ENCODE results near the gene GCH1.
A peak's percentile ranks its signal among the peaks of the same experiment; 100 is the strongest.
"Not testable (repeated sequence)": the region's sequence is repeated elsewhere in the genome, so short reads cannot be mapped to it uniquely, and the experiment has no call there.

The GCH1 gene

DNA sequence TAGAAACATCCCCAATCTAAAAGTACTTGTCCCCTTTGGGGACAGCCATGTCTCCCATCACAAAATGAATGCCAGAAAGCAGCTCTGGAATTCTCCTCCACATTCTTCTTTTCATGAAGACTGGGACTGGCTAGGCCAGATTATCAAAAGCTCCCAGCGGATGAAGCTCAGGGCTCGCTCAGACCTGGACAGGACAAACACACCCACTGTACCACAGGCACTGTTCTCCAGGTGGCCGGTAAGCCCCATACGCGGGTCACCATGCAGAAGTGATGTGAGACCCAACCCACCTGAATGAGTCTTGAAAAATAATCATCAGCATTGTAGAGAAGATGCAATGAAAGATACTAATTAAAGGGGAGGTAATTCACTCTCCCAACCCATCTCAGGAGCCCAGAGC lies 85.1 kb downstream of the GCH1 start:
- no peak for DNase-seq

DNA sequence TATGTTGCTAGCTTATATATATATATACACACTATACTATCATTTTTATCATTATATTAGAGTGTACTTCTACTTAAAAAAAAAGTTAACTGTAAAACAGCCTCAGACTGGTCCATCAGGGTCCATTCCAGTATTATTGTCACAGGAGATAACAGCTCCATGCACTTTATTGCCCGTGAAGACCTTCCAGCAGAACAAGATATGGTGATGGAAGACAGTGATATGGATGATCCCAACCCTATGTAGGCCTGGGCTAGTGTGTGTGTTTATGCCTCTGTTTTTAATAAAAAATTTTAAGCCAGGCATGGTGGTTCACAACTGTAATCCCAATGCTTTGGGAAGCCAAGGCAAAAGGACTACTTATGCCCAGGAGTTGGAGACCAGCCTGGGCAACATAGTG lies 86.2 kb downstream of the GCH1 start:
- no peak for DNase-seq

DNA sequence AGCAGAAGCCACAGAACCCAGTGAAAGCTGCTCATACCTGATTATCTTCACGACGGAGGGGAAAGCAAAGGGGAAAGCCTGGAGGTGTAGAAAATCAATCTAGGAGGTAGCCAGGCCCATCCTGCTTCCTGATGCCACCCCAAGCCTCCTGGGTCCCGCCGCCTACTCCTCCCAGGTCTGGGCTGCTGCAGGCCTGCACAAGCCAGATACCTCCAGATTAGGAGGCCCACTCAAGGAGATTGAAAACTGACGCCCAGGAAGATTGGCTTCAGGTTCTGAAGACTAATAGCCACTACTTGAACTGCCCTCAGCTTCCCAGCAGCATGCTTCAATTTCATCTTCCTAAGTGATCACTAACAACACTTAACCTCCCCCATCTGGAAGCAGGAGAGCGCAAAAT lies 87.1 kb downstream of the GCH1 start:
- no peak for DNase-seq

DNA sequence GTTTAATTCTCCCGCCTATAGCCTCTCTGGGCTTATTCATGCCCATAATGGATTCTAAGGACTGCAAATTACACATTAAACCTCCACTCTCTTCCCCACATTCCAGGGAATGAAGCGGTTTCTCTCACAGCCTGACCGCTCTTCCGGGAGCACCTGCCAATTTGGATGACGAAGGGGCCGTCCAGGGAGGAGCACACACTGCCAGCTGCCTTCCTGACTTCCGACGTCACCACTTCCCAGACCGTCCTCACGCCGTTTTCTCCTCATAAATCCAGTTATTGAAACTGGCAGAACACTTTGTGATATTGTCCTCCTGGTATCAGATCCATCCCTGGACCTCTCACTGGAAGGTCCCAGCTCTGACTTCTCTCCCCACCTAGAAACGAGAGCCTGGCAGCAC lies 87.6 kb downstream of the GCH1 start:
- DNase-seq = no peak

DNA sequence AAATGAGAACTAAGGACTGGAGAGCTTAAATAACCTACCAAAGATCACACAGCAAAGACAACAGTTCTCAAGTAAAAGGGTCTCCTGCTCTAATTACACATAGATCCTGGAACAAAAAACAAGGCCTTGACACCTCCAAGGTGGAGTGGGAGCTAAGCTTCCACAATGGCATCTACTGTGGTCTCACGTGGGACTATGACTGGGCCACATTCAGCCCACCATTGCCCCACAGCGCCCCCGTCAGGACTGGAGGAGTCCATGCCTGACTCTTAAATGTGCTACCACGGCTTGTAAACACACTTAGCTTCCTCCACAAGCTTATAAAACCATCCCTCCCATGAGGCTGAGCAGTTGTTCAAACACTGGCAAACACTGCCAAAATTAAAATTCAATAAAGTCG lies 88.5 kb downstream of the GCH1 start:
- DNase-seq = peak in 1 of 5 donors; percentile 8

DNA sequence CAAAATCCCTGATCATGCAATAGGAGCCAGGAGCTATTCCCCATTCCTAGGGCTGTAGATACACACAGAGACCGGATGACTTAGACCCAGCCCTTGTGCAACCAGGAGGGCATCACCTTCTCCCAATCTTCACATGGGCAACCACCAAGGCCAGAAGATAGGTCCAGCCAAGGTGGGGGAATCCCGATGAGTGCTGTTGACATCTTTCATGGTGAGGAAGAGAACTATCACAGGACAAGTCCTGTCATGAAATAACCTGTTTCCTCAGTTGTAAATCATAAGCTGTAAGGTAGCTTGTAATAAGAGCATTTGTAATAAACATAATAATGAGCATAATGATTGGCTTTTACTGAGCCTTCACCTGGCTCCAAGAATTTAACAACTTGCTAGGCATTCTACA lies 89.5 kb downstream of the GCH1 start:
- DNase-seq = no peak

DNA sequence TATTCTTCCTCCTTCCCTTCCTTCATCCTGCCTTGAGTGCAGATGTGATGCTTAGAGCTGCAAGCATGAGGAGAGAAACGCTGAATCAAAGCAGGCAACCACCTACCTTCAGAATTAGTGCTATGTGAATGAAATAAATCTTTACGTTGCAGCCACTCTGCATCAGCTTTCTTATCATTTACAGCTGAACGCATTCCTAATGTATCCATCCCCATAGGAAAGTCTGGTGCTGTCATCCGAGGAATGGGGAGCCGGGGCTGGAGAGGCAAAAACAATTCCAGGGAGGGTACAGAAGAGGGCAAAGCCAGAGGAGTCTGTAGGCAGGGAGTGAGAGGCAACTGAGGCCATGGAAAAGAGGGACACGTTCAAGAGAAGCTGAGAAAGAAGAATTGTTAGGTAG lies 90.0 kb downstream of the GCH1 start:
- DNase-seq = no peak

DNA sequence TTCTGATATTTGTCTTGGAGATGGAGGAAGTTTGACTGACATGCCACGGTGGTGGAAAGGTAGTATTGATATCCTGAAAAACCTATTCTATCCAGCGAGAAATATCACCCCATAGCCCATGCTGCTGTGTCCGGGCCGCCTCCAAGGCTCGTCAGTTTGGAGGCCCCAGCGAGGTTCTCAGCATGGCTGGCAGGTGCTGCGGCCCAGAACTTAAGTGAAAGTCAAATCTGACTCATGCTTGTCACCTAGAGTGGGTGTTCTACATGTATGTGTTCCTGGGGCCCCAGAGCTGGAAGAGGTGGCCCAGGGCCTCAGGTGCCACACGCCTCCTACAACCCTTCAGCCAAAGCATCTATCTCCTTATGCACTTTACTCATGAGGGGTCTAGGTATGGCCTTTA lies 92.9 kb downstream of the GCH1 start:
- DNase-seq = no peak

DNA sequence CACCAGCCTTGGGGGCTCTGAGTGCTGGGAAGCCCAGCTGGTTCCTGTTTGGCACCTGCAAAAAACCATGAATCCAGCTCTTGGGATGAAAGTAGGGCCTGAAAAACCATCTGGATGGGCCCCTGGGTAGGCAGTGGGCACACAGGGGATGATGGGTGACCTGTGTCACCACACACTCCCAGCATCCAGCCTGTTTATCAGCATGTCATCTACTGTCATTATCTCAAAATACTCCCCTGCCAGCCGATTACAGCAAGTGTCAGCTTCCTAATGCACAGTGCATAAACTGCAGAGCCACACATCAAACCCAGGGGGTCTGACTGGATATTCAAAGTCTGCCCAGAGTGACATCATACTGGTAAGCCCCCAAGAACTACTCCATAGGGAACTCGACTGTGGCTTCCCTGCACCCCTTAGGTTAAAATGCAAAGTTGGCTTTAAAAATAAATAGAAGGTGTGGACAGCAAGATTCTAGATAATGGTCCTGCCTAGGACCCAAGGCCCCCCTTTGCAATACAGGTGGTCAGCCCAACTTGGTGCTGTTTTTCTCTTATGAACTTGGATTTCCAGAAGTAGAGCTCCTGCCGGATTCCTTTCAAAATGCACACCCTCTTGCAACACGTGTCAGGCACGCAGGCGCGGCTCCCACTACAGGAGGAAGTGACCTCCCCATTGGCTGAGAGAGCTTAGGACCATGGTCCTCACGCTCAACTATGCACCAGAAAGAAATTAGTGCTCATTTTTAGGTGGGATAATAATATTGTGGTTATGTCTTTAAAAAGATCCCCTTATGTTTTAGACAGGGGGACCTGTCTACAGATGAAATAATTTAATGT lies 94.1 kb downstream of the GCH1 start:
- DNase-seq = no peak

DNA sequence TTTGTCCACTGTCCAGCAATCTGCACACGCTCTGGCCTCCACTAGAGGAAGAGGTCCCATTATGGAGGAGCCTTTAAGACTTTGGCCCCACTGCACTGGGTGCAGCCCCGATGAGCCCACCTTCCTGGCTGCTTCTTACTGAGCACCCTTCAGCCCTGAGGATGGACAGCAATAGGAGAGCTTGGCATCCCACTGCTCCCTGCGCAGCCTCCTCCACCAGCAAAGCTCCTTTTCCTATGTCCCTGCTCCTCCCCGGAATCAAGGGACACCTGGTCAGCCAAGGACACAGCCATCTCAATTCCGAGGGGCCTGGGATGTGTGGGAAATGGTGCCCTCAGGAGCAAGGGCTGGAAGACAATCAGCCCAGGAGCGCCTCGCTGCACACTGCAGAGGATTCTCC lies 94.7 kb downstream of the GCH1 start:
- no peak for DNase-seq

DNA sequence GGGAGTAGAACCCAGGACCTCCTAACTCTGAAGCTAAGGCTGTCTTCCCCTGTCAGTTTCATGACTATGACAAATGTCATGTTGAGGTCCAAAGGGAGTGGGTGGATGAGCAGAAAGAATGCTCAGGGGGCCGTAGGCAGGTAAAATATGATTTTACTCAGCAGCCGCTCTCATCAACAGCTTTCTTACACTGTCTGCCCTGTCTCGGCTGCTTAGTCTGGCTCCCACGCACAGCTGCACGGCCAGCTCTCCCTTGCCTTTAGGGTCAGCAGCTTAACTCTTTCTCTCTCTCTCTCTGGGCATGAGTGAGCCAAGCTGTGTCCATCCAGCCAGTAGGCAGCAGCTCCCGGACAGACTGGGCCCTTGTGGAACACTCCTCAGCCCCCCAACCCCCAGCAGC lies 95.2 kb downstream of the GCH1 start:
- no peak for DNase-seq

DNA sequence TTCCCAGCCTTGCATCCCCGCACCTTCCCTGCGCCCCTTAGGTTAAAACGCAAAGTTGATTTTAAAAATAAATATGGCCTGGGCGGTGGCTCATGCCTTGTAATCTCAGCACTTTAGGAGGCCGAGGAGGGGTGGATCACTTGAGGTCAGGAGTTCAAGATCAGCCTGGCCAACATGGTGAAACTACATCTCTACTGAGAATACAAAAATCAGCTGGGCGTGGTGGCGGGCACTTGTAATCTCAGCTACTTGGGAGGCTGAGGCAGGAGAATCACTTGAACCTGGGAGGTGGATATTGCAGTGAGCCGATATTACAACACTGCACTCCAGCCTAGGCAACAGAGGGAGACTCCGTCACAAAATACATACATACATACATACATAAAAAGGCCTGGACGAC lies 96.0 kb downstream of the GCH1 start:
- DNase-seq = no peak

DNA sequence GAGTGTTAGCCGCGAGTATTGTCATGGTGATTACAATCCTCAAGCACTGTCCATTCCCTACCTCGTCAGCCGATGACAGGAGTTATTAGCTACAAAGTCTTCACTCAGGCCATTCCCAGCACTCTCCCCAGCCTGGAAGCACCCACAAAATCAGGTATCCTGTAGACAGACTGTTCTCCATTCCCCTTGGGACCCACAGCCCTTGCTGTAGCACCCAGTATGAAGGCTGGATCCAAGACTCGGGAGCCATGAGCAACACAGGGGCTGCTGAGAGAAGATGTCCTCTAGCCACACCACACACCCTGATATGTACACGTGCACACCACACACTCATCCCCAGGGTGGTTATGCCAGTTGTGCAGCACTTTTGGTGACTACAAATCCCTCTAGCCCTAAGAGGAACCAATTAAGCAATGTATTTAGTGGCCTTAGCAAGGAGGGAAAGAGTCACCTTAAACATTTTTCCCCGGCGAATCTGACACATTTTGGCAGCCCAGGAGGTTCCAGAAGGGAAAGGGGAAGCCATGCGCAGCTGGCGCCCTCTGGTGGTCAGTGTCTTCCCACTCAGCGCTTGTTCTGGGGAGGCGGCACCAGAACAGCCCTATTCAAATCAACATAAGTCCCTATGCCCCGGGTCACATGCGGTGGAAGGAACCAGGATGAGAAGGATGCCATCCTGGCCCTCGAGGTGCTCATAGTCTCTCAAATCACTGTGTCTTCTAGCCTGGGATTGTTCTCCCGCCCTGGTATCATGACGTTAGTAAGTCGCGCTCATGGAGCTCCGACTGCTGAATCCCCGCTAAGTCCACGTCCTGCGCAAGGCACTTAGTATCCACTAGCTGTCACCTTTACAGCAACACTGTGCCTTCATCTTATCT lies 96.9 kb downstream of the GCH1 start:
- peak; percentile 26 to 65 (median 55) for DNase-seq

DNA sequence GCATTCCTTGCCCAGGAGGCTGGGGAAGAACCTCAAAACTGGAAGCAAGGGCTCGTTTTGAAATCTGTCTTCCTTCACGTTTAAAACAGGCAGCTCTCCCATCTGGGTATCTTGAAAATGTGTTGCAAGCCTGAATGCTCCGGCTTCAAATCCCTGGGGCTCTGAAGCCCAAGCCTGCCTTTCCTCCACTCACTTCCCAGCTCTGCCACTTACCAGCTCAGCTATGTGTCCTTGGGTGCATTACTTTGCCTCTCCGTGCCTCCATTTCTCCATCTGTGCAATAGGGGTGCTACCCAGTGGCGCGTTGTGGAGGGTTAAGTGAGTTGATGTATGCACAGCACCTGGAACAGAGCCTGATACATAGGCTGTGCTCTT lies 97.6 kb downstream of the GCH1 start:
- no peak for DNase-seq

DNA sequence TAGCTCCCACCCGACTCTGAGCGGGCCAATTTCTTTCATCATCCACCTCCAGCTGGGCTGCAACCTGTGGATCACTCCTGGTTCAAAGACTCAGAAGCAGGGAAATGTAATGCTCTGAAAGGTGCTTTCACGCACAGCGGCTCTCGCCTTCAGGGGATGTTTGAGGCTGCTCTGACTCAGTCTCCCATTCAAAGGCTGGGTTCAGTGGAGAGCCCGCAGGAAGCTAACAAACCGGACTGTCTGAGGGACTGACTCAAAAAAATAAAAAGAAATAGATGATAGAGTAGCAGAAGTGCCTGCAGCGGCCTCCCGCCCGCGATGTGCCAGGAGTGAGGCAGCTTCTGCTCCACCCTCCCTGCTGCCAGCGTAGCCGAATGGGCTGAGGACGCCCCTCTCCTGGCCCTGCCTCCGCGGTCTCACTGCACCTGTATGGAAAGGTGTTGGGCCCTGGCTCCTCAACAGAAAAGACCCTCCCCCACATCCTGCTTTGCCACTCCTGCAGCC lies 98.0 kb downstream of the GCH1 start:
- no peak for DNase-seq

DNA sequence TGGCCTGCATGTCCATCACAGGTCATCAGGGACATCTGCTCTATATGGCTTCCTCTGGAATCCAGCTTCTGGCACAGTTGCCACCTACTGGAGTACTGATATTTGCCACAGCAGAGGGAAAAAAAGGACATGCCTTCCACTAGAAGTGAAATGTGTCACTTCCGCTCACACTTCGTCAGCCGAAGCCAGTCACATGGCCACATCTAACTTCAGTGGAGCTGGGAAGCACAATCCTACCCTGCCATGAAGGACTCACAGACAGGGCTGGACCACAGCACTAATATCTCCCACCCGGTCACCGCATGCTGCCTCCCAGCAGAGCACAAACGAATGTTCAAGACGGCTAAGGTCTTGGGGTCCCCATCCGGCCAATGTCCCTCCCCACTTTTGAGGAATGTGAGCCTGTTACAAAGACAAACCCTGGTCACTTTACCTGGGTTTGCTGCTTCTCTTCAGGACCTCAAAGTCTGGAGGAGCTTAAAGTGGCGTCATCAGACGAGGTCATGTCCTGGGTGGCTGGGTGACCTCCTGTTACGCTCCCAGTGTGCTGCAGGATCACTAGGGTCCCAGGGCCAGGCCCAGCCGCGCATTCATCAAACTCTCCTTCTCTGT lies 98.6 kb downstream of the GCH1 start:
- no peak for DNase-seq

DNA sequence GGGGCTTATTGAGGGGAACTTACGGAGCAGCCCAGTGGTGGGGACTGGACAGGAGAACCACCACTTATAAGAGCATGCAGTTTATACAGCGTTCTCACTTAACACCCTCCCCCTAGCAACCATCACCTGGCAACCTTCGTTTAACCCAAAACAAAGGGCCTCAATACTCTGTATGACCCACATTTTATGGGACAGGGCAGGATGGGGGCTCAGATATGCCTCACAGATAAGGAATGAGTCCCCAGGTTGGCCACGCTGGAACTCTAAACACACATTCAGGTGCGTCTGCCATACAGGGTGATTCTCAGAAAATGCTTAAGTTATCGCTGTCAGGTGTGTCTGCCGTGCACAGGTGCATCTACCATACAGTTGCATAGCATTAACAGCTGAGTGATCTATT lies 99.2 kb downstream of the GCH1 start:
- DNase-seq = no peak

DNA sequence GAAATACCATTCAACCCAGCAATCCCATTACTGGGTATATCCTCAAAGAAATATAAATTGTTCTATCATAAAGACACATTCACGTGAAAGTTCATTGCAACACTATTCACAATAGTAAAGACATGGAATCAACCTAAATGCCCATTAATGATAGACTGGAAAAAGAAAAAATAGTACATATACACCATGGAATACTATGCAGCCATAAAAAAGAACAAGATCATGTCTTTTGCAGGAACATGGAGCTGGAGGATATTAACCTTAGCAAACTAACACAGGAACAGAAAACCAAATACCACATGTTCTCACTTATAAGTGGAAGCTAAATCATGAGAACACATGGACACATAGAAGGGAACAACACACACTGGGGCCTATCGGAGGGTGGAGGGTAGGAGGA lies 101.1 kb downstream of the GCH1 start:
- not testable (repeated sequence) for DNase-seq

DNA sequence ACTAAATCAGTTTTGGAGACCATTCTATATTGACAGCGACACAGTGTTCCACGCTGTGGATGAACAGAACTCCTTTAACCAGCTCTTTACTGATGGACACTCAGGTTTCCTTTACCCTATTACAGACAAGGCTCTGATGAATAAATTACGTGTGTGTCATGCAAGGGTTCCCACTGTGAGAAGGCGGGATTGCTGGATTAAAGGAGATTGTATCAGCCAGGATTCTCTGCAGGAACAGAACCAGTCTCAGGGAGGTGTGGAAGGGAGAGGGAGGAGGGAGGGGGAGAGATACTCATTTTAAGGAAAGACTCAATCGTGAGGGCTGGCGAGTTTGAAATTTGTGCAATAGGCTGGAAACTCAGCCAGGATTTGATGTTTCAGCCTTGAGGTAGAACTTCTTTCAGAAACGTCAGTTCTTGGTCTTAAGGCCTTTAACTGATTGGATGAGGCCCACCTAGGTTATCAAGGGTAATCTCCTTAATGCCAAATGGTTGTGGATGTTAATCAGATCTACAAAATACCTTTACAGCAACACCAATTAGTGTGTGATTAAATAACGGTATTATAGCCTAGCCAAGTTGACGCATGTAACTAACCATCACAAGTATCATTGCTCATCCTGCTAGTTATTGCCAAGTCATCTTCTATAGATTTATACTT lies 104.0 kb downstream of the GCH1 start:
- DNase-seq = no peak

DNA sequence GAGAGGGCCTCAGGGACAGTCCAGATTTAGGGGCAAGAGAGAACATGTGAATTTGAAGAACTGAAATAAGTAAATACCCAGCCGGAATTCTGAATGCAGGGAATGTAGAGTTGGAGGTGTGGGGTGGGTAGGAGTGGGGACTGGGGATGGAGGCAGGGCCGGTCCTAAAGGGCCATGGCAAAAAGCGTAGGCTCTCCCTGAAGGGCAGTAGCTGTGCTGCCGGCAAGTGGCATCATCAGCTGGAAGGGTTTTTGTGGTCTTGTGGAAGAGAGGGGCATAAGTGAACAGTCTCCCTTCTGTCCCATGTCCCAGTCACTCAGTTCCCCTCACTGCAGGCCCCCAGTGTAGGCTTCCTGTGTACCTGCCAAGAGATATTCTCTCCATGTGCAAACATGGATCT lies 104.6 kb downstream of the GCH1 start:
- no peak for DNase-seq

DNA sequence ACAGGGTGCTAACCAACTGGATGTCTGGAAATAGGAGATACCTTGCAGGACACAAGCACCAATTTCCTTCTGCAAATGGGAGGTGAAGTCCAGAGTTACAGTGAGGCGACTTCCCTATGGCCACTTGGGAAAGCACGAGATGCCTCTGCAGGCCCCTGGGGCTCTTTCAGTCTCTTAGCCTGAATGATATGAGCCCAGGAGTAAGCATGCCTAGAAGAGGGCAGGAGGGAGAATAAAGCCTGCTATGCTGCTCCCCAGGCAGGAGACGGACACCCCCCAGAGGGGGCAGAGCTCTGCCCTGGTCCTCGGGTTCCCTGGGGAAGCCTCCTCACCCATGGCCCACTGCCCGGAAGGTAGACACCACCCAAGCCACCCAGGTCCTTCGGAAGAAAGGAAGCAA lies 105.1 kb downstream of the GCH1 start:
- DNase-seq = no peak

DNA sequence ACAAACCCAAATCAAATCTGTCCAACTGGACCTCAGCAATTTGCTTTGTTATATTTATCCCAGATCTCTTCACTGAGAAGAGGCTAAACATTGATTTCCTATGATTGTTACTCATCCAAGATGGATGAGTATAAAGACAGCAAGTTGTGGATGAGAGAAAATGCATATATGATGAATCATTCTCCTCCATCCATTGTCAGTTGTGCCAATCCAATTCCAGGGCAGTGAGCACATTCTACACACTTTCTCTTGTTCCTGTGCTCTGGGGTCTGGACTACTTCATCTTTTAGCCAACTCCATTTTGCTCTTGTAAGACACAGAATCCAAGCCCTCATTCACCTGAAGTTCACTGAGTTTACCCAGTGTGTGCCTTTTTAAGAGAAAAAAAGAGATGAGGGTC lies 105.7 kb downstream of the GCH1 start:
- DNase-seq = no peak

DNA sequence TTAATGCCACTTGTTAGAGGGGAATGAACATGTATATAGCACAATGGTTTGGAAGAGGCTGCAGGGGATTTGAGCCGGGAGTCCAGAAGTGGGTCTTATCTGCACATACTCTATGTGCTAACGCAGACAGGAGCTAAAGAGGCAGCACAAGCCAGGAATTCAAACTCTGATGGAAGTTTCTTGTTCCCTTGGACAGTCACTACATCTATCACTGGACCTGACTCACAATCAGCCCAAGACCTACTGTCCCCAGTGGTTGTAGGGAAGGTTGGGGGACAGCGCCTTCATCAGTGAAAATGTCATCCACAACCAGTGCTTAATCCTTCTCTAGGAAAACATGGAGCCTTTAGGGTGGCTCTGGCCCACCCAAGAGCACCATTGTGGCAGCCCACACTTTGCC lies 107.8 kb downstream of the GCH1 start:
- no peak for DNase-seq
